Small intestine (tissue), 7 donors: ENCODE data around the gene INF2. TPM values are rescaled to one million over a fixed set of nuclear protein-coding genes. Genes with fewer than 3 reads are reported as not detected.

ENCODE experiments used
- DNase-seq, 2 donors: peaks; one replicate each; pipeline versions ENCODE4 v3.0.0 to v3.0.0-alpha.2; 2013
- FAIRE-seq: peaks from 2 replicates; lab custom pipeline; 2012; peaks lifted over from hg19 to GRCh38; lab: Jason Lieb, UNC
- H3K27ac ChIP-seq, 3 donors: one replicate each; pipeline ENCODE4 v1.5.1; 2013; ENCODE audit warnings: low read length in 2 of 3, mild to moderate bottlenecking in 2 of 3, control low read depth in 1 of 3, inconsistent platforms in 1 of 3, low read depth in 1 of 3, moderate library complexity in 1 of 3
- H3K27me3 ChIP-seq, 3 donors: one replicate each; pipeline ENCODE4 v1.6.1; 2013; ENCODE audit warnings: low read length in 3 of 3, inconsistent platforms in 1 of 3; ENCODE audit not compliant: control insufficient read depth in 3 of 3, insufficient read depth in 3 of 3
- H3K36me3 ChIP-seq, 3 donors: one replicate each; pipeline ENCODE4 v1.6.1; 2013; ENCODE audit warnings: low read length in 3 of 3, inconsistent platforms in 1 of 3, low read depth in 1 of 3, mild to moderate bottlenecking in 1 of 3, moderate library complexity in 1 of 3; ENCODE audit not compliant: control insufficient read depth in 3 of 3, insufficient read depth in 2 of 3
- H3K4me1 ChIP-seq, 3 donors: one replicate each; pipeline ENCODE4 v1.6.1; 2013; ENCODE audit warnings: low read length in 2 of 3, inconsistent platforms in 1 of 3, low read depth in 1 of 3, mild to moderate bottlenecking in 1 of 3, moderate library complexity in 1 of 3; ENCODE audit not compliant: control insufficient read depth in 3 of 3, insufficient read depth in 2 of 3
- H3K4me3 ChIP-seq, 3 donors: one replicate each; pipeline ENCODE4 v1.5.1; 2013; ENCODE audit warnings: low read length in 3 of 3, control low read depth in 1 of 3, inconsistent platforms in 1 of 3, low read depth in 1 of 3, mild to moderate bottlenecking in 1 of 3, moderate library complexity in 1 of 3
- H3K9me3 ChIP-seq, 2 donors: one replicate each; pipeline ENCODE4 v1.6.1; 2013; ENCODE audit warnings: low read depth in 1 of 2, low read length in 1 of 2; ENCODE audit not compliant: control insufficient read depth in 2 of 2, insufficient read depth in 1 of 2
- WGBS, 3 donors: extraction: QIAGEN DNeasy Blood & Tissue Kit; methylation state at CpG; one replicate each; pipeline ENCODE4 v1.1.7; 2013; 5-methylcytosine and 5-hydroxymethylcytosine counted together
- polyA plus RNA-seq, 4 donors: library from polyadenylated mRNA; stranded (reverse) in 3 of 4; unstranded in 1 of 4; fragments of 200-250 nt in 3 of 4; fragments of 120-200 nt in 1 of 4; gene quantifications; one replicate each; pipeline versions ENCODE4 v1.2.1 to v1.2.3, GENCODE V29; 2013
- donor health status: healthy with polysubstance abuse.
- donor health status: control.
- donor health status: control.
- donor health status: Bipolar disorder and iron deficiency.
- donor health status: healthy.

The INF2 gene
- polyA plus RNA-seq, 4 donors = 62.6 to 364 (median 197) TPM

- Histone ChIP-seq H3K36me3 (no peaks in the 10 kb centered on the region), H3K27me3 (peaks cover 0 to 5% (median 2%) of the 10 kb centered on the region in 3 donors), H3K9me3 (peaks cover 0 to 24% of the 10 kb centered on the region in 2 donors), H3K4me3 (no peak overlapping the region), H3K4me1 (peaks cover 0 to 8% (median 0%) of the 10 kb centered on the region in 3 donors), H3K27ac (no peak overlapping the region)
- WGBS, 3 donors = 83 to 90% (median 84%) methylated on average over 6 of the region's 6 CpGs
- no peak for DNase-seq
- no peak for FAIRE-seq
Measured at GRCh38 chr14:104654119-104654518, 35.3 kb upstream of the INF2 start.

- Histone ChIP-seq H3K27me3 (peaks cover 0 to 2% (median 0%) of the 10 kb centered on the region in 3 donors), H3K4me1 (peaks cover 0 to 3% (median 0%) of the 10 kb centered on the region in 3 donors), H3K9me3 (peaks cover 0 to 24% of the 10 kb centered on the region in 2 donors), H3K4me3 (no peak overlapping the region), H3K27ac (no peak overlapping the region), H3K36me3 (no peaks in the 10 kb centered on the region)
- DNase-seq (no peak), FAIRE-seq (no peak)
- WGBS, 3 donors = 87 to 89% (median 87%) methylated on average over 14 of the region's 14 CpGs
Measured at GRCh38 chr14:104655128-104655848, 34.1 kb upstream of the INF2 start.

- H3K9me3 ChIP-seq = peaks cover 0 to 26% of the 10 kb centered on the region in 2 donors
- no peak overlapping the region for H3K4me3 ChIP-seq
- FAIRE-seq = no peak
- H3K27me3 ChIP-seq = peaks cover 0 to 2% (median 2%) of the 10 kb centered on the region in 3 donors
- H3K36me3 ChIP-seq = no peaks in the 10 kb centered on the region
- DNase-seq = no peak
- H3K27ac ChIP-seq = no peak overlapping the region
- 66 to 85% (median 74%) methylated on average over 29 of the region's 29 CpGs for WGBS, 3 donors
- H3K4me1 ChIP-seq = no peaks in the 10 kb centered on the region
Measured at GRCh38 chr14:104656014-104656714, 33.3 kb upstream of the INF2 start.

GRCh38 chr14:104657101-104657524 is 32.3 kb upstream of the INF2 start:
- Histone ChIP-seq H3K9me3 (peaks cover 0 to 30% of the 10 kb centered on the region in 2 donors), H3K4me3 (no peak overlapping the region), H3K27ac (no peak overlapping the region), H3K4me1 (no peaks in the 10 kb centered on the region), H3K36me3 (no peaks in the 10 kb centered on the region), H3K27me3 (peaks cover 0 to 2% (median 2%) of the 10 kb centered on the region in 3 donors)
- WGBS, 3 donors = 56 to 59% (median 59%) methylated on average over 8 of the region's 8 CpGs
- DNase-seq (no peak), FAIRE-seq (no peak)

GRCh38 chr14:104657563-104658324 is 31.7 kb upstream of the INF2 start:
- Histone ChIP-seq H3K4me1 (no peaks in the 10 kb centered on the region), H3K4me3 (no peak overlapping the region), H3K27ac (no peak overlapping the region), H3K27me3 (peaks cover 0 to 2% (median 2%) of the 10 kb centered on the region in 3 donors), H3K36me3 (no peaks in the 10 kb centered on the region), H3K9me3 (peaks cover 0 to 26% of the 10 kb centered on the region in 2 donors)
- 48 to 62% (median 52%) methylated on average over 17 of the region's 17 CpGs for WGBS, 3 donors
- DNase-seq = no peak
- no peak for FAIRE-seq

- peaks cover 0 to 2% (median 2%) of the 10 kb centered on the region in 3 donors for H3K27me3 ChIP-seq
- H3K27ac ChIP-seq = no peak overlapping the region
- FAIRE-seq (no peak), DNase-seq (no peak)
- H3K36me3 ChIP-seq = no peaks in the 10 kb centered on the region
- peaks cover 0 to 21% of the 10 kb centered on the region in 2 donors for H3K9me3 ChIP-seq
- H3K4me1 ChIP-seq = no peaks in the 10 kb centered on the region
- no peak overlapping the region for H3K4me3 ChIP-seq
- 85 to 89% (median 88%) methylated on average over 15 of the region's 15 CpGs for whole genome bisulfite sequencing, 3 donors
Measured at GRCh38 chr14:104658325-104658712, 31.1 kb upstream of the INF2 start.

- Histone ChIP-seq H3K27me3 (peaks cover 0 to 2% (median 2%) of the 10 kb centered on the region in 3 donors), H3K4me1 (no peaks in the 10 kb centered on the region), H3K4me3 (no peak overlapping the region), H3K9me3 (peaks cover 0 to 13% of the 10 kb centered on the region in 2 donors), H3K27ac (no peak overlapping the region), H3K36me3 (no peaks in the 10 kb centered on the region)
- WGBS, 3 donors = 60 to 69% (median 62%) methylated on average over 5 of the region's 5 CpGs
- FAIRE-seq (no peak), DNase-seq (no peak)
Measured at GRCh38 chr14:104659146-104659545, 30.3 kb upstream of the INF2 start.
